HG02759 (cell line): ENCODE data around the gene RAB1B.
"Not testable (repeated sequence)": the region's sequence is repeated elsewhere in the genome, so short reads cannot be mapped to it uniquely, and the experiment has no call there.

Source experiments
- ATAC-seq: cut with Tn5 transposase; IDR thresholded peaks from one replicate; pipeline ENCODE4 v1.9.1; 2021; ENCODE audit warnings: mild to moderate bottlenecking, moderate library complexity; ENCODE audit not compliant: unreplicated experiment

The RAB1B gene

DNA sequence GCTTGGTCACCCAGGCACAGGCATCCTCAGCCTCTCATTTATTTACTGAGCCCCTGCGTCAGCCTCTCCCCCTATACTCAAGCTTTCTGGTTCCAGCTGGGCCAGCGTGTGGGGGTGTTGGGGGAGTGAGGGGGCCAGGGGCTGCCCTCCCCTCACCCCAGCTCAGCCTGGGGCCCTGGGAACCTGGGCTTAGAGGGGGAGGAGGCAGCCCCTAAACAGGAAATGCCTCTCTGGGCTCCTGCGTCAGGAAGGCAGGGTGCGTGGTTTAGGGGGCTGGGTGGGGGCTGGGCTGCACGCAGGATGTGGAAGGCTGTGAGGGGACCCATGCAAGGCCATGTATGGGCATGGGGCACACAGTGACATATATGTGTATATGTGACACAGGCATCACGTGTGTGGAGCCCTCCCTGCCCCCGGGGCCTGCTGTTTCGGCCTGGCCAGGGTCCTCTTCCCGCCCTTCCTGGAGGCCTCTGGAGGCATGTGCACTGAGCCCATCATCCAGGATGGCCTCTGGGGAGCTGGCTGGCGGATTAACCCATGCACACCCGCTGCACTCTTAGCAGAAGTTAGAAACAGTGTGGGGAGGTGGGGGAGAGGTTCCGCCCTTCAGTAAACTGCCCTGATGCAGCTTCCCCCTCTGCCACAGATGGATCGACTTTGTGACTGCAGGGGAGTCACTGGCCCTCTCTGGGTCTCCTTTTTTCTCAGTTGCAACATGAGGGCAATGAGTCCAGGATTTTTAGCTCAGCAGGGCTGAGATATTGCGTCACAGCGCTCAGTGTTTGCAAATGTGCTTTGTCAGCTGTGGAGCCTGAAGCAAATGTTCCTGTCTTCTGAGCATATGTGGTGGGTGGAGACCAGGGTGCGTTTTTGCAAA lies 49.5 kb downstream of the RAB1B start:
- no peak for ATAC-seq

DNA sequence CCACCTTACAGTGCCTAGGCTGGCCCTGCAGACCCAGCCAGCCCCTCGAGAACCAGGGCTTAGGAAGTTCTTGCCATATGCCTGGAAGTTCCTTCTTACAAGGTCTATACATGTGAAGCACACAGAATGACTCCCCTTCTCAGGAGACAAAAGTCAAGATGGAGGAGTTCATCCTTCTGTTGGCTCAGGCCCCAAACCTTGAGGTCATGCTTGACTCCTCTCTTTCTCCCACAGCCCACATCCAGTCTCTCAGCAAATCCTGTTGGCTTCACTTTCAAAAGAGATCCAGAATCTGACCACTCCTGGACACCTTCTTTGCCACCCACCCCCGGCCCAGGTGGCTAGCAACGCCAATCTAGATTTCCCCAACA lies 50.1 kb downstream of the RAB1B start:
- ATAC-seq, result no peak

DNA sequence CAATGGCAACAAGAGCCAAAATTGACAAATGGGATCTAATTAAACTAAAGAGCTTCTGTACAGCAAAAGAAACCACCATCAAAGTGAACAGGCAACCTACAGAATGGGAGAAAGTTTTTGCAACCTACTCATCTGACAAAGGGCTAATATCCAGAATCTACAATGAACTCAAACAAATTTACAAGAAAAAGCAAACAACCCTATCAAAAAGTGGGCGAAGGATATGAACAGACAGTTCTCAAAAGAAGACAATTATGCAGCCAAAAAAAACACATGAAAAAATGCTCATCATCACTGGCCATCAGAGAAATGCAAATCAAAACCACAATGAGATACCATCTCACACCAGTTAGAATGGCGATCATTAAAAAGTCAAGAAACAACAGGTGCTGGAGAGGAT lies 51.9 kb downstream of the RAB1B start:
- not testable (repeated sequence) for ATAC-seq

DNA sequence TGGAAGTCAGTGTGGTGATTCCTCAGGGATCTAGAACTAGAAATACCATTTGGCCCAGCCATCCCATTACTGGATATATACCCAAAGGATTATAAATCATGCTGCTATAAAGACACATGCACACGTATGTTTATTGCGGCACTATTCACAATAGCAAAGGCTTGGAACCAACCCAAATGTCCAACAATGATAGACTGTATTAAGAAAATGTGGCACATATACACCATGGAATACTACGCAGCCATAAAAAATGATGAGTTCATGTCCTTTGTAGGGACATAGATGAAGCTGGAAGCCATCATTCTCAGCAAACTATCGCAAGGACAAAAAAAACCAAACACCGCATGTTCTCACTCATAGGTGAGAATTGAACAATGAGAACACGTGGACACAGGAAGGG lies 52.3 kb downstream of the RAB1B start:
- not testable (repeated sequence) for ATAC-seq

DNA sequence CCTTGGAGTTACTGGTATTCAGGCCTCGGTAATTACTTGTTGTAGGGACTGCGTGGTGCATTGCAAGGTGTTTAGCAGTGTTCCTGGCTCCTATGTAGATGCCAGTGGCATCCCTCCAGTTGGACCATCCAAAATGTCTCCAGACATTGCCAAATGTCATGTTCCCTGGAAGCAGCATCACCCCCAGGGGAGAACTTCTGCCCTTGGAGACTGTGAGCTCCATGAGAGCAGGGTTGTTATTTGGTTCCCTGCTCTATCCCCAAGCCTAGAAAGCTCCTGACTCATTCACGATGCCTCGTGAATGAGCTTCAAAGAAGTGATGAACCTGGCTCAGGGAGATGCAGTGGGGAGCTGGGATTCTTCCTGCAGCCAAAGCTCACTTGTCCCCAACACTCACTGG lies 53.2 kb downstream of the RAB1B start:
- ATAC-seq, result no peak

DNA sequence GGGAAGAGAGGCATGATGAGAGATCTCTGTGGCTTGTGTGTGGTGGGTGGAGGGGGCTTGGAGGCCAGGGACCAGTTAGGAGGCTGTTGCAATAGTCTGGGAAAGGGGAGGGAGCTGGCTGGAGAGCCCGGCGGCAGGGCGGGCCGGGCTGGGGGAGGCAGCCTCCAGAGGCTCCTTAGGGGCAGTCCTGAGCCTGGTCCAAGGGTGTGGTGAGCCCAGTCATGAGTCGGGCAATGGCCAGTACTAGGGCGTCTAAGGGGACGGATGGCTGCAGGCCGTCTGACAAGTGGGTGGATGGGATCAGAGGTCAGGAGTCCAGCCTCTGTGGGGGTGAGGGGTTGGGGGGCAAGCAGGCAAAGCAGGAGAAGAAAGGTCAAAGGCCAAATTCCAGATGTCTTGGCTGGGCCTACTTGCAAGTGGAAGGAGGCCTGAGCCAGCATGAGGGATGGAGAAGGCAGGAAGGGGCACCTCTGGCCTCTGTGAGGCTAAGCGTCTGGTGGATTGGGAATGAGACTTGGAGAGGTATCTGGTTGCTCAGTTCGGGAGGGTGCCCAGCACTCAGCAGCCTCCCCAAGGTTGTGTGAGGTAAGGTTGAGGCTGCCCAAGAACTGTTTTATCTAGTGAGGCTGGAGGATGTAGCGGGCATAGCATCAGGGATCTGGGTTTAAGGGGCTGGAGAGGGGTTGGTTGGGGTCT lies 54.4 kb downstream of the RAB1B start:
- no peak for ATAC-seq

DNA sequence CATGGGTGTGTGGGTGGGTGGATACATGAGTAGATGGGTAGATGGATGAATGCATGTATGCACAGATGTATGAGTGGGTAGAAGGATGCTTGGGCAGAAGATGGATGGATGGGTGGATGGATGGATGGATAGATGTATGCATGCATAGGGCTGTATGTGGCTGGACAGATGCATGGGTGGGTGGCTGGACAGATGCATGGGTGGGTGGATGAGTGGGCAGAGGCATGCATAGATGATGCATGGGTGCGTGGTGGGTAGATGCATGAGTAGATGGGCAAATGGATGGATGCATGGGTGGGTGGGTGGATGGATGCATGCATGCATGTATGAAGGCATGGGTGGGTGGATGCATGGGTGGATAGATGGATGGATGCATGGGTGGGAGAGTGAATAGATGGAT lies 55.2 kb downstream of the RAB1B start:
- no peak for ATAC-seq

DNA sequence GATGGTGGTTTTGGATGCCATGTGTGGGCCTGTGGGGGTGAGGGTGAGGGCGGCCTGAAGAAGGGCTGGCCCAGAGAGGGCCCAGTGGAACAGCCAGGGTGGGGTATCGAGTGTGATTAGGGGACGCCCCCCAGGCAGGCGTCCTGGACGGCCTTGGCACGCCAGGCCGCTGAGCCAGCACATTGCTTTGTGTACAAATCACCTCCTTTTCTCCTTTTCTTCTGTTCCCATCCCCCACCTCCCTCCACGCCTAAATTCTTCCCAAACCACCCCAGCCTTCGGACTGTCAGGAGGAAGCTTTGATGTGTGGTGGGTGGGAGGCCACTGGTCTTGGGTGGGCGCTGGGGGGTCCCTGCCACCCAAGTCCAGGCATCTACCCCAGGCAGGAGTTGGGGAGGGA lies 56.2 kb downstream of the RAB1B start:
- ATAC-seq, result no peak

DNA sequence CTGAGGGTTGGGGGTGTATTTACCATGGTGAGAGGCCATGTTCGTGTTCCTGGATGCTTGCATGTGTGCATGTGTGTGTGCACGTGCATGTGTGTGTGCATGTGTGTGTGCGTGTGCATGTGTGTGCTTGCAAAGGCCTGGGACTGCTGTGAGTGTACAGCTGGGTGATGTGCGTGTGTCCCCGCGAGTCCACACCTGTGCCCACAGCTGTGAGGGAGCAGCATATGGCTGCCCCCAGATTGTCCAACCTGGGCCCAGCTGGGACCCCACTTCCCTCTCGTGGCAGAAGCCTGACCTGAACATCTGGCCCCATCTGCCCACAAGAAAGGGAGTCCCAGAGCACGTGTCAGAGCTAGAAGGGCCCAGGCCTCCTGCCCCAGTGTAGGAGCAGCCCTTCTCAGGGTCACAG lies 56.8 kb downstream of the RAB1B start:
- no peak for ATAC-seq

DNA sequence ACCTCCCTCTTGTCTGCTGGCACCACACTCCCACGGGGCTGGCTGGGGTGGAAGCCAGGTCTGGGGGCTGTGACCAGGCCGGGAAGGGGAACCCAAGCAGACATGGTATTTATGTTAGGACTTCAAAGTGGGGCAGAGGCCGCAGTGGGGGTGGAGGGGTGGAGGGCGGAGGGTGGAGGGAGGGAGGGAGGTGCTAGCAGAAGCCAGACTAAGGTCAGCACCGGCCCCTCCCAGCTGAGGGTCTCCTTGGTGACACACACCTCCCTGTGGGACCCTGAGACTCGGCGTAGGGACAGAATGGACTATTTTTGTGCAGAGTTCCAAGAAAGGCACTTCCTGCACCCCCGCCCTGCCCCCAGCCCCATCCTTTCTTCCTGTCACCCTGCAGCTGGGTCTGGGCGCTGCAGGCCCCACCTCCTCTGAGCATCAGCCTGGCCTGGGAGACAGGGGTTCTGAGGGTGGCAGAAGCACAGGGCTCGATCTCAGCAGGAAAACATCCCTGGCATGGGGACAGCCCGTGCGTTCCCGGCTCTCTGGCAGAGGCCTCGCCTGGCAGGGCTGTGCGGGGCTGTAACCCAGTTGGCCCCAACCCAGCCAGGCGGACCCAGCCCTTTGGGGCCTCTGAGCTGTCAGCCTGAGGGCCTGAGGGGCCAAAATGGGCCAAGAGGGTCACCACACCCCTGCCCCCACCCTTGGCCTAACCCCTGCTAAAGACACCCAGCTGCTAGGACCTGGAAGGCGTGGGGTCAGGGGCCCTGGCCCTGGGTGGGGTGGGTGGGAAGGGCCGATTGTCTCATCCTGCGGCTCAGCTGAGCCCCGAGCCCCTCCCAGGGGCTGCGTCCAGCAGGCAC lies 58.0 kb downstream of the RAB1B start:
- ATAC-seq, result no peak
